Activated T-helper 2 cell treated with anti-CD3 and anti-CD28 coated beads, Interferon-gamma antibody, Interleukin-2, Interleukin-4, amounts not matched to agents 10 μg/mL and 5 μg/mL and 100 μg/mL, durations not matched to agents 14 hours and 24 hours and 36 hours (primary cell): ENCODE data around the gene GJB5. TPM values are rescaled to one million over a fixed set of nuclear protein-coding genes. Genes with fewer than 3 reads are reported as not detected.

ENCODE experiments used
- DNase-seq: peaks from one replicate; pipeline ENCODE4 v3.0.0; 2021; ENCODE audit warnings: low spot score
- H3K27ac Mint-ChIP-seq: one replicate; pipeline ENCODE4 v1.8.0; 2021; ENCODE audit warnings: mixed read lengths
- H3K27me3 Mint-ChIP-seq: one replicate; pipeline ENCODE4 v1.8.0; 2021; ENCODE audit warnings: low read depth, mixed read lengths
- H3K36me3 Mint-ChIP-seq: one replicate; pipeline ENCODE4 v1.8.0; 2021; ENCODE audit warnings: low read depth, mixed read lengths
- H3K4me1 Mint-ChIP-seq: one replicate; pipeline ENCODE4 v1.8.0; 2021; ENCODE audit warnings: low read depth, mixed read lengths
- H3K4me3 Mint-ChIP-seq: one replicate; pipeline ENCODE4 v1.8.0; 2021; ENCODE audit warnings: low read depth, mild to moderate bottlenecking, moderate library complexity, mixed read lengths
- H3K9me3 Mint-ChIP-seq: one replicate; pipeline ENCODE4 v1.8.0; 2021; ENCODE audit warnings: mixed read lengths
- intact Hi-C: fragments of 100-400 bp; cut with micrococcal nuclease; formaldehyde crosslinking; loops from one replicate; pipeline ENCODE4 v1.15.1; 2023
- total RNA-seq: library from RNA; stranded (reverse); gene quantifications from 2 replicates; pipeline ENCODE4 v1.2.3, GENCODE V29; 2022

Gene GJB5
- total RNA-seq, 1 donor from 2014 or later, result not detected

- Mint-ChIP-seq H3K4me3 (no peak overlapping the region), H3K9me3 (no peaks in the 10 kb centered on the region), H3K27me3 (peaks cover 43% of the 10 kb centered on the region), H3K36me3 (no peaks in the 10 kb centered on the region), H3K27ac (no peak overlapping the region), H3K4me1 (peaks cover 4% of the 10 kb centered on the region)
- no peak for DNase-seq
- intact Hi-C loops, result no loop called here
Observed at GRCh38 chr1:34781844-34782391, 27.1 kb downstream of the GJB5 start.

- no peaks in the 10 kb centered on the region for H3K9me3 Mint-ChIP-seq
- intact Hi-C loops, result no loop called here
Observed at GRCh38 chr1:34784751-34785221, 29.9 kb downstream of the GJB5 start.

GRCh38 chr1:34785231-34785874 lies 30.5 kb downstream of the GJB5 start:
- intact Hi-C loops, result no loop called here
- H3K4me1 Mint-ChIP-seq, result peaks cover 8% of the 10 kb centered on the region
- no peaks in the 10 kb centered on the region for H3K36me3 Mint-ChIP-seq
- H3K4me3 Mint-ChIP-seq, result no peak overlapping the region
- no peak for DNase-seq
- H3K9me3 Mint-ChIP-seq, result no peaks in the 10 kb centered on the region
- H3K27ac Mint-ChIP-seq, result no peak overlapping the region
- peaks cover 23% of the 10 kb centered on the region for H3K27me3 Mint-ChIP-seq

More at GRCh38 chr1:34784751-34785221, 29.9 kb downstream of the GJB5 start:
- DNase-seq, result no peak
- Mint-ChIP-seq H3K27ac (no peak overlapping the region), H3K27me3 (peaks cover 28% of the 10 kb centered on the region), H3K4me1 (peaks cover 4% of the 10 kb centered on the region), H3K4me3 (no peak overlapping the region), H3K36me3 (no peaks in the 10 kb centered on the region)

GRCh38 chr1:34785875-34786470 lies 31.1 kb downstream of the GJB5 start:
- Mint-ChIP-seq H3K9me3 (no peaks in the 10 kb centered on the region), H3K36me3 (no peaks in the 10 kb centered on the region), H3K4me3 (no peak overlapping the region), H3K4me1 (peaks cover 8% of the 10 kb centered on the region), H3K27me3 (peaks cover 21% of the 10 kb centered on the region), H3K27ac (no peak overlapping the region)
- no peak for DNase-seq
- intact Hi-C loops, result loop anchor here (1.0 kb wide), 1 partner anchor 66 kb away; no protein-coding TSS in a partner anchor

- Mint-ChIP-seq H3K27ac (no peak overlapping the region), H3K27me3 (peaks cover 24% of the 10 kb centered on the region), H3K4me1 (peaks cover 8% of the 10 kb centered on the region), H3K4me3 (no peak overlapping the region), H3K9me3 (no peaks in the 10 kb centered on the region), H3K36me3 (no peaks in the 10 kb centered on the region)
- intact Hi-C loops, result loop anchor here (1.0 kb wide), 1 partner anchor 66 kb away; no protein-coding TSS in a partner anchor
- peak; percentile 45 for DNase-seq
Observed at GRCh38 chr1:34786521-34787325, 31.9 kb downstream of the GJB5 start.

- Mint-ChIP-seq H3K27me3 (peaks cover 24% of the 10 kb centered on the region), H3K9me3 (no peaks in the 10 kb centered on the region), H3K4me1 (peaks cover 8% of the 10 kb centered on the region), H3K36me3 (no peaks in the 10 kb centered on the region), H3K4me3 (no peak overlapping the region), H3K27ac (no peak overlapping the region)
- intact Hi-C loops, result no loop called here
- DNase-seq, result no peak
Observed at GRCh38 chr1:34787461-34788420, 32.9 kb downstream of the GJB5 start.

- peaks cover 8% of the 10 kb centered on the region for H3K4me1 Mint-ChIP-seq
- no peaks in the 10 kb centered on the region for H3K9me3 Mint-ChIP-seq
- no peak overlapping the region for H3K4me3 Mint-ChIP-seq
- intact Hi-C loops, result no loop called here
- H3K27me3 Mint-ChIP-seq, result peaks cover 21% of the 10 kb centered on the region
- H3K36me3 Mint-ChIP-seq, result no peaks in the 10 kb centered on the region
- no peak overlapping the region for H3K27ac Mint-ChIP-seq
- no peak for DNase-seq
Observed at GRCh38 chr1:34790985-34791384, 36.1 kb downstream of the GJB5 start.

- Mint-ChIP-seq H3K27me3 (peaks cover 22% of the 10 kb centered on the region), H3K27ac (no peak overlapping the region), H3K4me3 (no peak overlapping the region), H3K4me1 (peaks cover 4% of the 10 kb centered on the region), H3K36me3 (no peaks in the 10 kb centered on the region), H3K9me3 (no peaks in the 10 kb centered on the region)
- DNase-seq, result no peak
- intact Hi-C loops, result no loop called here
Observed at GRCh38 chr1:34792424-34792823, 37.6 kb downstream of the GJB5 start.

- H3K9me3 Mint-ChIP-seq, result no peaks in the 10 kb centered on the region
- no peak within 1 kb of the TSS for H3K27ac Mint-ChIP-seq
- DNase-seq, result no peak
- peaks cover 4% of the 10 kb centered on the region for H3K4me1 Mint-ChIP-seq
- H3K4me3 Mint-ChIP-seq, result no peak within 1 kb of the TSS
- H3K27me3 Mint-ChIP-seq, result peaks cover 22% of the 10 kb centered on the region
- no peaks in the 10 kb centered on the region for H3K36me3 Mint-ChIP-seq
- intact Hi-C loops, result no loop called here
Observed at GRCh38 chr1:34792868-34793727, 38.3 kb downstream of the GJB5 start, which contains the start of gene GJA4. Gene GJA4 (plus strand): TSS chr1:34792999. CDS start chr1:34794214, 1,215 bp downstream.

- no peaks in the 10 kb centered on the region for H3K36me3 Mint-ChIP-seq
- H3K4me1 Mint-ChIP-seq, result peaks cover 4% of the 10 kb centered on the region
- peaks cover 22% of the 10 kb centered on the region for H3K27me3 Mint-ChIP-seq
- DNase-seq, result no peak
- H3K27ac Mint-ChIP-seq, result no peak overlapping the region
- no peaks in the 10 kb centered on the region for H3K9me3 Mint-ChIP-seq
- intact Hi-C loops, result no loop called here
- H3K4me3 Mint-ChIP-seq, result no peak overlapping the region
Observed at GRCh38 chr1:34794001-34794789, 39.3 kb downstream of the GJB5 start.

- Mint-ChIP-seq H3K36me3 (no peaks in the 10 kb centered on the region), H3K27ac (no peak overlapping the region), H3K9me3 (no peaks in the 10 kb centered on the region), H3K4me1 (peaks cover 3% of the 10 kb centered on the region), H3K4me3 (no peak overlapping the region), H3K27me3 (peaks cover 22% of the 10 kb centered on the region)
- DNase-seq, result no peak
- intact Hi-C loops, result no loop called here
Observed at GRCh38 chr1:34794790-34795180, 39.9 kb downstream of the GJB5 start.
